Upper lobe of left lung (tissue), 6 donors: Measurements from ENCODE around the gene SIMC1. TPM values are rescaled to one million over a fixed set of nuclear protein-coding genes. Genes with fewer than 3 reads are reported as not detected.

ENCODE experiments used
- ATAC-seq, 2 donors: fragments of 200-7000 bp; cut with Tn5 transposase; one replicate each; pipeline ENCODE4 v1.9.1; 2022; ENCODE audit warnings: mild to moderate bottlenecking in 2 of 2, moderate library complexity in 2 of 2; ENCODE audit not compliant: low FRiP score in 2 of 2
- DNase-seq, 2 donors: peaks; one replicate each; pipeline ENCODE4 v3.0.0-alpha.2; 2019 to 2020
- H3K27ac ChIP-seq, 4 donors: fragments of 200-600 bp; sonication (generic); one replicate each; pipeline ENCODE4 v1.5.1; 2016 to 2019
- H3K27me3 ChIP-seq, 4 donors: fragments of 200-600 bp; sonication (generic); one replicate each; pipeline ENCODE4 v1.5.1; 2017 to 2019
- H3K36me3 ChIP-seq, 4 donors: fragments of 200-600 bp; sonication (generic); one replicate each; pipeline ENCODE4 v1.5.1; 2016 to 2019
- H3K4me1 ChIP-seq, 4 donors: fragments of 200-600 bp; sonication (generic); one replicate each; pipeline ENCODE4 v1.5.1; 2018 to 2019
- H3K4me3 ChIP-seq, 4 donors: fragments of 200-600 bp; sonication (generic); one replicate each; pipeline ENCODE4 v1.5.1; 2017 to 2019; ENCODE audit warnings: mild to moderate bottlenecking in 2 of 4, moderate library complexity in 1 of 4
- H3K9me3 ChIP-seq, 4 donors: fragments of 200-600 bp; sonication (generic); one replicate each; pipeline ENCODE4 v1.5.1; 2018 to 2019
- EP300 ChIP-seq, 4 donors: sonication (generic); formaldehyde crosslinking; IDR thresholded peaks; one replicate each; pipeline ENCODE4 v1.5.1; 2017; ENCODE audit warnings: antibody characterized with exemption in 4 of 4, control low read depth in 2 of 4
- POLR2A ChIP-seq, 4 donors: fragments of 450-650 bp; IDR thresholded peaks; one replicate each; pipeline ENCODE4 v1.5.1; 2016 to 2017; ENCODE audit warnings: antibody characterized with exemption in 4 of 4, mild to moderate bottlenecking in 2 of 4
- POLR2AphosphoS5 ChIP-seq, 2 donors: sonication (generic); formaldehyde crosslinking; IDR thresholded peaks; one replicate each; pipeline ENCODE4 v1.5.1; 2017; ENCODE audit warnings: antibody characterized with exemption in 2 of 2
- WGBS, 2 donors: methylation state at CpG; one replicate each; pipeline ENCODE4 v1.1.5; 2017 to 2018; 5-methylcytosine and 5-hydroxymethylcytosine counted together
- total RNA-seq, 6 donors: library from RNA; depleted of rRNA in 4 of 6; stranded (reverse); fragments of >200 nt in 4 of 6; gene quantifications; one replicate each; pipeline versions ENCODE4 v1.1.0 to v1.2.1, GENCODE V29; 2016 to 2021
- TF ChIP-seq, protein P1 (sequence below), 6 experiments: fragments of 450-650 bp in 4 of 6; fragments of 200-600 bp in 2 of 6; sonication (generic) in 2 of 6; IDR thresholded peaks; one replicate each; pipeline ENCODE4 v1.5.1; 2016 to 2019; ENCODE audit warnings: antibody characterized with exemption in 6 of 6
- donor health status: DM: no; HTN: no; CAD: no; lungs with moderate emphysema.
- donor health status: DM: no; HTN: yes; CAD: no; lungs with severe emphysema.

SIMC1 gene
- total RNA-seq, 6 donors from 2014 or later: 13.6 to 43.0 (median 21.2) TPM

DNA sequence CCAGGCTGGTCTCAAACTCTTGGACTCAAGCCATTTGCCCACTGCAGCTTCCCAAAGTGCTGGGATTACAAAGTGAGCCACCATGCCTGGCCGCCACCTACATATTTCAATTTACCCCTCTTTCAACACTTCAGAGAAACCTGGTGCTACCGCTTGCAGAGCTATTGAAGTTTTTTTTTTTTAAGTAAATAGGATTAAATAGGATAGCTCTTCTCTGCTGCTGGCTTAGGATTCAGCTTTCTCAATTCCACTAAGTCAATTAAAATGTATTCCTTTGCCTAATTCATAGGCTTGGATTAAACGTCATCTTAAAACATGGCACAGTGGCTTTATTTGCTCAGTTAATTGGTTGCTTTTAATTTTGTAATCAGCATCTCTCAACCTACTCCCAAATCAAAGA is 82.4 kb downstream of the SIMC1 start:
- WGBS, 2 donors: 93 to 94% methylated on average over 3 of the region's 3 CpGs
- no peak for ATAC-seq
- H3K36me3 ChIP-seq: peaks cover 6 to 34% (median 13%) of the 10 kb centered on the region in 4 donors

DNA sequence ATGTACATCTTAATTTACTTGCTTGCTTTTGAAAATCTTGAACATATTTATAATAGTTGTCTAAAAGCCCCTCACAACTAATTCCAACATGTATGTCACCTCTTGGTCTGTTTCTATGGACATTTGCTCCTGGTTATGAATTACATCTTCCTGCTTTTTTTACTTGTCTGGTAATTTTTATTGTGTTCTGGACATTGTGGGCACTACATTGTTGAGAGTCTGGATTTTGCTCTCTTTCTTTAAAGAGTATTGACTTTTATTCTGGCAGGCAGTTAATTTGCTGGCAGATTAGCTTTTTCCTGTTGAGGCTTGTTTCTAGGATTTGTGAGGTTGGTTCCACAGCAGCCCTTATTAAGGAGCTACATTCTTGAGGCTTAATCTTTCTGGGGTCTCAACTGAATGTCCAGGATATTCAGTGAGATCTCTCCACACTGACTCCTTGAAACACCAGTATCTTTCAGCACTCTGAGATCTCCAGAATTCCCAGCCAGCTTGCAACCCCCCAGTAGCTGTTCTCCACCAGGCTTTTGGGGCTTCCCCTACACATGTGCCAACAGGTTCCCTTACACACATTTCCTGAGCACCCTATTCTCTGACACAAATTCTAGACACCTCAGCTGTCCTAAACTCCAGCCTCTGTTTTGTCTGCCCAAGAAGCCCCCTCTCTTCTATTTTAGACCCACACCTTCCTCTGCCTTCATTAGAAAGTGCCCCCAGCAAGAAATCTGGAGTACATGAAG is 96.0 kb downstream of the SIMC1 start:
- H3K9me3 ChIP-seq: no peaks in the 10 kb centered on the region
- ATAC-seq (no peak), DNase-seq (no peak)
- no peaks in the 10 kb centered on the region for H3K4me1 ChIP-seq
- no peak overlapping the region for H3K27ac ChIP-seq
- TF ChIP-seq EP300 (IDR thresholded peaks at IDR 0.05) (no peak), POLR2A (IDR thresholded peaks at IDR 0.05) (no peak), POLR2AphosphoS5 (IDR thresholded peaks at IDR 0.05) (no peak)
- TF ChIP-seq, protein P1, sequence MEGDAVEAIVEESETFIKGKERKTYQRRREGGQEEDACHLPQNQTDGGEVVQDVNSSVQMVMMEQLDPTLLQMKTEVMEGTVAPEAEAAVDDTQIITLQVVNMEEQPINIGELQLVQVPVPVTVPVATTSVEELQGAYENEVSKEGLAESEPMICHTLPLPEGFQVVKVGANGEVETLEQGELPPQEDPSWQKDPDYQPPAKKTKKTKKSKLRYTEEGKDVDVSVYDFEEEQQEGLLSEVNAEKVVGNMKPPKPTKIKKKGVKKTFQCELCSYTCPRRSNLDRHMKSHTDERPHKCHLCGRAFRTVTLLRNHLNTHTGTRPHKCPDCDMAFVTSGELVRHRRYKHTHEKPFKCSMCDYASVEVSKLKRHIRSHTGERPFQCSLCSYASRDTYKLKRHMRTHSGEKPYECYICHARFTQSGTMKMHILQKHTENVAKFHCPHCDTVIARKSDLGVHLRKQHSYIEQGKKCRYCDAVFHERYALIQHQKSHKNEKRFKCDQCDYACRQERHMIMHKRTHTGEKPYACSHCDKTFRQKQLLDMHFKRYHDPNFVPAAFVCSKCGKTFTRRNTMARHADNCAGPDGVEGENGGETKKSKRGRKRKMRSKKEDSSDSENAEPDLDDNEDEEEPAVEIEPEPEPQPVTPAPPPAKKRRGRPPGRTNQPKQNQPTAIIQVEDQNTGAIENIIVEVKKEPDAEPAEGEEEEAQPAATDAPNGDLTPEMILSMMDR (IDR thresholded peaks at IDR 0.05): no peak
- no peak overlapping the region for H3K4me3 ChIP-seq
- H3K27me3 ChIP-seq: no peaks in the 10 kb centered on the region
- peaks cover 4 to 23% (median 10%) of the 10 kb centered on the region in 4 donors for H3K36me3 ChIP-seq

More for the DNA sequence above, 82.4 kb downstream of the SIMC1 start:
- no peak overlapping the region for H3K4me3 ChIP-seq
- no peak overlapping the region for H3K27ac ChIP-seq
- H3K27me3 ChIP-seq: no peaks in the 10 kb centered on the region
- TF ChIP-seq POLR2AphosphoS5 (IDR thresholded peaks at IDR 0.05): no peak
- no peak for TF ChIP-seq POLR2A (IDR thresholded peaks at IDR 0.05)
- no peak for TF ChIP-seq EP300 (IDR thresholded peaks at IDR 0.05)
- TF ChIP-seq, protein P1 (IDR thresholded peaks at IDR 0.05): no peak
- no peak for DNase-seq
- no peaks in the 10 kb centered on the region for H3K9me3 ChIP-seq
- no peaks in the 10 kb centered on the region for H3K4me1 ChIP-seq

DNA sequence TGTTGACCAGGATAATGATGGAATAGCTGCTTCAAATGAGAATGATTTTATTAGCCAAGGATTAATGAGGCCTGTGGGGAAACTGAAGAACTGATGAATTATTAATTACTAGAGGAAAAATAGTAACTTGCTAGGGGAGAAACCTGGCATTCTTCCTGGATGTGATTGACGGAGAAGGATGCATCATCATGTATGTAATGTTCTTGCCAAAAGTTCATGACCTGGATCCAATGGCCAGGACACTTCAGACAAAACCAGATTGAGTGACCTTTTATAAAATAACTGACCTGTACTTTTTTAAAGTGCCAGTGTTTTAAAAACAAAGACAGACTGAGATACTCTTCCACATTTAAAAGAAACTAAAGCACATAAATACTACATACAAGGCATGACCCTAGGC is 99.7 kb downstream of the SIMC1 start:
- TF ChIP-seq POLR2AphosphoS5 (IDR thresholded peaks at IDR 0.05): no peak
- no peak for TF ChIP-seq EP300 (IDR thresholded peaks at IDR 0.05)
- no peak for TF ChIP-seq POLR2A (IDR thresholded peaks at IDR 0.05)
- ATAC-seq: no peak
- H3K36me3 ChIP-seq: peaks cover 4 to 31% (median 13%) of the 10 kb centered on the region in 4 donors
- no peaks in the 10 kb centered on the region for H3K27me3 ChIP-seq
- WGBS, 2 donors: 73 to 78% methylated on average over 1 of the region's 1 CpG
- H3K4me1 ChIP-seq: no peaks in the 10 kb centered on the region
- no peaks in the 10 kb centered on the region for H3K9me3 ChIP-seq
- DNase-seq: no peak
- no peak overlapping the region for H3K27ac ChIP-seq
- H3K4me3 ChIP-seq: no peak overlapping the region

DNA sequence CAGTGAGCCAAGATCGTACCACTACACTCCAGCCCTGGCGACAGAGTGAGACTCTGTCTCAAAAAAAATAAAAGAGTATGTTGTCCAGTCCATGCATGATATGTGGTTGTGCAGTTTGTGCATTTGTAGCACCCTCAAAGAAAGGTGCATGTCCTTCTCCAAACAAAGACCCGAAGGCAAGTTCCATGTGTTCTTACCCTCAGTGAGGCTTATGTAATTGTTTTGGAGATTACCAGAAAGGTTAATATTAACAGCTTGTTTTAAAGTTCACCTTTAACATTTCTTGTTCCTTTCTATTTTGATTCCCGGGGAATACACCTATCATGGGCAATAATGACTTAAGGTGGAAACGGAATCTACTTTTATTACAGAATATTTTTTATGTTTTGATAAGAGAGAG is 101.1 kb downstream of the SIMC1 start:
- no peaks in the 10 kb centered on the region for H3K4me1 ChIP-seq
- 92 to 96% methylated on average over 5 of the region's 5 CpGs for WGBS, 2 donors
- no peaks in the 10 kb centered on the region for H3K27me3 ChIP-seq
- no peak overlapping the region for H3K27ac ChIP-seq
- H3K9me3 ChIP-seq: no peaks in the 10 kb centered on the region
- no peak for ATAC-seq
- TF ChIP-seq, protein P1 (IDR thresholded peaks at IDR 0.05): no peak
- no peak for TF ChIP-seq EP300 (IDR thresholded peaks at IDR 0.05)
- TF ChIP-seq POLR2AphosphoS5 (IDR thresholded peaks at IDR 0.05): no peak
- TF ChIP-seq POLR2A (IDR thresholded peaks at IDR 0.05): no peak
- no peak for DNase-seq
- peaks cover 4 to 34% (median 13%) of the 10 kb centered on the region in 4 donors for H3K36me3 ChIP-seq
- H3K4me3 ChIP-seq: no peak overlapping the region

DNA sequence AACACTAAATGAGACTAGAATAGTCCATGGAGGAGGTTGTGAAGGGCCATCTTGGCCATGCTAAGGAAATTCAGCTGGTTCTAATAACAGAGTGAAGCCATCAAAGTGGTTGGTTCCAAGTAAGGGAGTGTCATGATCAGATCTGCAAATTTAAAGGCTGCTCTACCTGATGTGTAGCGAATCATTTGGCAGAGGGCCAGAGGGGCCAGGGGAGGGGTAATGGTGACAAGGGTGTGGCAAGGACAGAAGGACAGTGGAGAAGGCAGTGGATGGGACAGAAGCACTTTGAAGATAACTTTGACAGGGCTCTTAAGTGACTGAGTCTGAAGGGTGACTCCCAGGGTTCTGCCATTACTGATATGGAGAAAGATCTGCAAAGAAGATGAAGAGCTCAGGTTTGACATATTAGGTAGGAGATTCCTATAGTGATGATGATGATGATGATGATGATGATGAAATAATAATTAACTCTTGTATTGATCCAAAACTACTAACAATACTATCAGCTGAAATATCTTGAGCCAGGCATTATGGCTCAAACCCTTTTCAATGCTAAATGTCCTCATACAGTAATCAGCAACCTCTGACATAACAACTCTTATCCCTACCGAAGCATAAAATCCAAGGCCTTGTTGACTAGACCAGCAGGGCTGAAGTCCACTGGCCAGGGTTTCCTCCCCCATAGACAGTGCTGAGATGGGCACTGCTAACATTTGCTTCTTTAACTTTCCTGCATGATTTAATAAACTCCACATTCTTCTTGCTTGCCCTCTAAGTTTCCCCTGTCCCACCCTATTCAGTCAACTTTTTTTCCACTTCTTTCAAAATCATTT is 103.3 kb downstream of the SIMC1 start:
- TF ChIP-seq POLR2AphosphoS5 (IDR thresholded peaks at IDR 0.05) (no peak), POLR2A (IDR thresholded peaks at IDR 0.05) (no peak), EP300 (IDR thresholded peaks at IDR 0.05) (no peak)
- TF ChIP-seq, protein P1 (IDR thresholded peaks at IDR 0.05): no peak
- Histone ChIP-seq H3K4me1 (no peaks in the 10 kb centered on the region), H3K4me3 (no peak overlapping the region), H3K27me3 (no peaks in the 10 kb centered on the region), H3K9me3 (no peaks in the 10 kb centered on the region), H3K36me3 (peaks cover 7 to 56% (median 30%) of the 10 kb centered on the region in 4 donors), H3K27ac (no peak overlapping the region)
- no peak for DNase-seq
- WGBS, 2 donors: 74 to 92% methylated on average over 2 of the region's 2 CpGs
- no peak for ATAC-seq
